ENCODE results near the gene PDE5A. TPM values are rescaled to one million over a fixed set of nuclear protein-coding genes. Genes with fewer than 3 reads are reported as not detected.

The PDE5A gene
- total and polyA plus RNA-seq, 10 of the 15 experiments (the other 5 are each of a cell fraction or from before 2014, with no cell fraction given), result under 0.01 to 3.9 (median 0.26) TPM; not detected in 1

DNA sequence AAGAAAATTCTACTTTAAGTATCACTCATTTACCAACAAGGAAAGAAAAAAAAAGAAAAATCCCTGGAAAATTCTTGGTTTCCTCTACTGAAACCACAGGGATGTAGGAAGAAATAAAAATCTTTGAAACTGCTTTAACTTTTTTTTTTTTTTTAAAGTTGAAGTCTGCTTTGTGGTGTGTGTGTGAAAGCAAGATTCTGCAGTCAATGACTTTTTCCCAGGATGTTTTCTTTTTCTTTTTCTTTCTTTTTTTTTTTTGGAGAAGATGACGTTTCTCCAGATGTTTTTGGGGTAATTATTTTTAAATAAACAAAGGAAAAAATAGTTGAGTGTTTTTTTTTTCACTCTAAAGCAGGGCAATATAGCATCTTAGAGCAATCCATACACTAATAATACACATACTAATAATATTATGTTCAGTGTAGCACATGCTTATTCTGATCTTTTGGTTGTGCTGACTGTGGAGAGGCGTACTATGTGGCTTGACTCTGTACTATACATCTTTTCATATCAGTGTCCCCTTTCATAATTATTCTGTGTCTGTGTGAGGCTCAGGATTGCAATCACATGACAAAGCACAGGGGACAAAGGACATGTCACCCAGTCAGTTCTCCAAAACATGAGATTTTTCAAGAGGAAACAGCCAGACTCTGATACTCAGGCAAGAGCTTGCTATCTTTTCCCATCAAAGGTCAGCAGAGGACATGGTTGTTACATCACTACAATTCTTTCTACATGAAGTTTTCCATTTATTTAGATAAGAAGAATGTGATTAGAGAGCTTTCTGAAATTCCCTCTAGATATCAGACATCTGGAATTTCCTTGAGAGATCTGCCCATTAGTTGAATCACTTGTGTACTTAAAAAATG, 111.0 kb downstream of the PDE5A start:
- H2AFZ ChIP-seq (ENCODE audit: control insufficient read depth, low read depth, low read length), result no peak overlapping the region
- TF ChIP-seq, protein P1, sequence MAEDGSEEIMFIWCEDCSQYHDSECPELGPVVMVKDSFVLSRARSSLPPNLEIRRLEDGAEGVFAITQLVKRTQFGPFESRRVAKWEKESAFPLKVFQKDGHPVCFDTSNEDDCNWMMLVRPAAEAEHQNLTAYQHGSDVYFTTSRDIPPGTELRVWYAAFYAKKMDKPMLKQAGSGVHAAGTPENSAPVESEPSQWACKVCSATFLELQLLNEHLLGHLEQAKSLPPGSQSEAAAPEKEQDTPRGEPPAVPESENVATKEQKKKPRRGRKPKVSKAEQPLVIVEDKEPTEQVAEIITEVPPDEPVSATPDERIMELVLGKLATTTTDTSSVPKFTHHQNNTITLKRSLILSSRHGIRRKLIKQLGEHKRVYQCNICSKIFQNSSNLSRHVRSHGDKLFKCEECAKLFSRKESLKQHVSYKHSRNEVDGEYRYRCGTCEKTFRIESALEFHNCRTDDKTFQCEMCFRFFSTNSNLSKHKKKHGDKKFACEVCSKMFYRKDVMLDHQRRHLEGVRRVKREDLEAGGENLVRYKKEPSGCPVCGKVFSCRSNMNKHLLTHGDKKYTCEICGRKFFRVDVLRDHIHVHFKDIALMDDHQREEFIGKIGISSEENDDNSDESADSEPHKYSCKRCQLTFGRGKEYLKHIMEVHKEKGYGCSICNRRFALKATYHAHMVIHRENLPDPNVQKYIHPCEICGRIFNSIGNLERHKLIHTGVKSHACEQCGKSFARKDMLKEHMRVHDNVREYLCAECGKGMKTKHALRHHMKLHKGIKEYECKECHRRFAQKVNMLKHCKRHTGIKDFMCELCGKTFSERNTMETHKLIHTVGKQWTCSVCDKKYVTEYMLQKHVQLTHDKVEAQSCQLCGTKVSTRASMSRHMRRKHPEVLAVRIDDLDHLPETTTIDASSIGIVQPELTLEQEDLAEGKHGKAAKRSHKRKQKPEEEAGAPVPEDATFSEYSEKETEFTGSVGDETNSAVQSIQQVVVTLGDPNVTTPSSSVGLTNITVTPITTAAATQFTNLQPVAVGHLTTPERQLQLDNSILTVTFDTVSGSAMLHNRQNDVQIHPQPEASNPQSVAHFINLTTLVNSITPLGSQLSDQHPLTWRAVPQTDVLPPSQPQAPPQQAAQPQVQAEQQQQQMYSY (CRISPR knock-in tag; IDR thresholded peaks at IDR 0.05), result no peak
- TF ChIP-seq SMAD1 (IDR thresholded peaks at IDR 0.05; ENCODE audit: low read depth, partially characterized antibody) (no peak), E4F1 (IDR thresholded peaks at IDR 0.05; ENCODE audit: borderline replicate concordance, partially characterized antibody) (no peak), BRCA1 (IDR thresholded peaks at IDR 0.05; ENCODE audit: low read depth, low read length) (no peak), IRF3 (IDR thresholded peaks at IDR 0.05) (no peak), MEF2A (IDR thresholded peaks at IDR 0.05; ENCODE audit: insufficient read depth, low read depth, low read length) (no peak), IKZF1 (conservative IDR thresholded peaks at IDR 0.05) (no peak), IKZF2 (IDR thresholded peaks at IDR 0.05) (no peak), RUNX3 (IDR thresholded peaks at IDR 0.05; ENCODE audit: low read length) (no peak), MTA3 (IDR thresholded peaks at IDR 0.05; ENCODE audit: borderline replicate concordance, low read length) (no peak), ASH2L (IDR thresholded peaks at IDR 0.05; ENCODE audit: borderline replicate concordance, low read depth) (no peak), PKNOX1 (IDR thresholded peaks at IDR 0.05) (no peak), KLF5 (IDR thresholded peaks at IDR 0.05; ENCODE audit: partially characterized antibody) (no peak)
- CTCF ChIA-PET, result no interaction called here
- no peaks in the 10 kb centered on the region for H3K4me1 ChIP-seq (ENCODE audit: control insufficient read depth, insufficient read depth, low read length)
- no peak overlapping the region for H3K4me3 ChIP-seq
- no peaks in the 10 kb centered on the region for H3K27me3 ChIP-seq (replicated peaks in 1 of 2; ENCODE audit: control insufficient read depth in 2 of 2, insufficient read depth in 2 of 2, low read length in 1 of 2)
- H3K9ac ChIP-seq (ENCODE audit: control insufficient read depth, insufficient read depth, low read length), result no peak overlapping the region
- POLR2A ChIA-PET, result no interaction called here
- intact Hi-C loops (cut with micrococcal nuclease; ENCODE audit: unreplicated experiment) (no loop called here), in situ Hi-C loops (cut with MboI) (no loop called here)
- DNase-seq (ENCODE audit: low read depth, low spot score), result no peak
- no peak for ATAC-seq
- H3K4me2 ChIP-seq (ENCODE audit: control insufficient read depth, insufficient read depth), result no peak overlapping the region
- H3K79me2 ChIP-seq (ENCODE audit: control insufficient read depth, insufficient read depth, low read length), result no peaks in the 10 kb centered on the region
- no peak for FAIRE-seq
- WGBS (ENCODE audit: insufficient coverage, insufficient replicate concordance, low lambda C conversion rate, missing lambda C conversion rate), result 83% methylated on average over 2 of the region's 2 CpGs
- H4K20me1 ChIP-seq (ENCODE audit: control insufficient read depth, insufficient read depth), result no peaks in the 10 kb centered on the region
- RAD21 ChIA-PET (ENCODE audit: unreplicated experiment), result no interaction called here
- SMC1A ChIA-PET (ENCODE audit: uncharacterized antibody, unreplicated experiment), result interaction anchor here (1.6 kb wide), 1 partner anchor 13 kb away, joined by 4 read pairs; no protein-coding TSS in a partner anchor
- H3K27ac ChIP-seq (ENCODE audit: control insufficient read depth, insufficient read depth), result no peak overlapping the region
- no TSS peak for BruUV-seq (replicated peaks)
- no peaks in the 10 kb centered on the region for H3K36me3 ChIP-seq (ENCODE audit: control insufficient read depth in 2 of 2, insufficient read depth in 2 of 2, low read length in 1 of 2)
- no peaks in the 10 kb centered on the region for H3K9me3 ChIP-seq (replicated peaks; ENCODE audit: control insufficient read depth, insufficient read depth, low read length)

All from GM12878 (cell line).